Small intestine (tissue), 7 donors: ENCODE data around the gene XPA. TPM values are rescaled to one million over a fixed set of nuclear protein-coding genes. Genes with fewer than 3 reads are reported as not detected.

ENCODE experiments used
- DNase-seq, 2 donors: peaks; one replicate each; pipeline versions ENCODE4 v3.0.0 to v3.0.0-alpha.2; 2013
- FAIRE-seq: peaks from 2 replicates; lab custom pipeline; 2012; peaks lifted over from hg19 to GRCh38; lab: Jason Lieb, UNC
- H3K27ac ChIP-seq, 3 donors: one replicate each; pipeline ENCODE4 v1.5.1; 2013; ENCODE audit warnings: low read length in 2 of 3, mild to moderate bottlenecking in 2 of 3, control low read depth in 1 of 3, inconsistent platforms in 1 of 3, low read depth in 1 of 3, moderate library complexity in 1 of 3
- H3K27me3 ChIP-seq, 3 donors: one replicate each; pipeline ENCODE4 v1.6.1; 2013; ENCODE audit warnings: low read length in 3 of 3, inconsistent platforms in 1 of 3; ENCODE audit not compliant: control insufficient read depth in 3 of 3, insufficient read depth in 3 of 3
- H3K36me3 ChIP-seq, 3 donors: one replicate each; pipeline ENCODE4 v1.6.1; 2013; ENCODE audit warnings: low read length in 3 of 3, inconsistent platforms in 1 of 3, low read depth in 1 of 3, mild to moderate bottlenecking in 1 of 3, moderate library complexity in 1 of 3; ENCODE audit not compliant: control insufficient read depth in 3 of 3, insufficient read depth in 2 of 3
- H3K4me1 ChIP-seq, 3 donors: one replicate each; pipeline ENCODE4 v1.6.1; 2013; ENCODE audit warnings: low read length in 2 of 3, inconsistent platforms in 1 of 3, low read depth in 1 of 3, mild to moderate bottlenecking in 1 of 3, moderate library complexity in 1 of 3; ENCODE audit not compliant: control insufficient read depth in 3 of 3, insufficient read depth in 2 of 3
- H3K4me3 ChIP-seq, 3 donors: one replicate each; pipeline ENCODE4 v1.5.1; 2013; ENCODE audit warnings: low read length in 3 of 3, control low read depth in 1 of 3, inconsistent platforms in 1 of 3, low read depth in 1 of 3, mild to moderate bottlenecking in 1 of 3, moderate library complexity in 1 of 3
- H3K9me3 ChIP-seq, 2 donors: one replicate each; pipeline ENCODE4 v1.6.1; 2013; ENCODE audit warnings: low read depth in 1 of 2, low read length in 1 of 2; ENCODE audit not compliant: control insufficient read depth in 2 of 2, insufficient read depth in 1 of 2
- WGBS, 3 donors: extraction: QIAGEN DNeasy Blood & Tissue Kit; methylation state at CpG; one replicate each; pipeline ENCODE4 v1.1.7; 2013; 5-methylcytosine and 5-hydroxymethylcytosine counted together
- polyA plus RNA-seq, 4 donors: library from polyadenylated mRNA; stranded (reverse) in 3 of 4; unstranded in 1 of 4; fragments of 200-250 nt in 3 of 4; fragments of 120-200 nt in 1 of 4; gene quantifications; one replicate each; pipeline versions ENCODE4 v1.2.1 to v1.2.3, GENCODE V29; 2013
- donor health status: healthy with polysubstance abuse.
- donor health status: control.
- donor health status: control.
- donor health status: Bipolar disorder and iron deficiency.
- donor health status: healthy.

Gene XPA
- polyA plus RNA-seq, 4 donors: 15.4 to 24.4 (median 20.4) TPM

DNA sequence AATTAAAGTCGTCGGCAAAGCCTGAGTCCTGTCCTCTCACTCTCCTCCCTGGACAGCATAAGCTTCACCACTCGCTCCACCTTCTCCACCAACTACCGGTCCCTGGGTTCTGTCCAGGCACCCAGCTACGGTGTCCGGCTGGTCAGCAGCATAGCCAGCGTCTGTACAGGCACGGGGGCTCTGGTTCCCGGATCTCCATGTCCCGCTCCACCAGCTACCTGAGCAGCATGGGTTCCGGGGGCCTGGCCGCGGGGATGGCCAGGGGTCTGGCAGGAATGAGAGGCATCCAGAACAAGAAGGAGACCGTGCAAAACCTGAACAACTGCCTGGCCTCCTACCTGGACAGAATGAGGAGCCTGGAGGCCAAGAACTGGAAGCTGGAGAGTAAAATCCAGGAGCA, 1.7 kb upstream of the XPA start:
- H3K27ac ChIP-seq: no peak overlapping the region
- no peaks in the 10 kb centered on the region for H3K27me3 ChIP-seq
- H3K4me3 ChIP-seq: no peak overlapping the region
- H3K4me1 ChIP-seq: peaks cover 5 to 27% (median 13%) of the 10 kb centered on the region in 3 donors
- H3K9me3 ChIP-seq: no peaks in the 10 kb centered on the region
- no peak for FAIRE-seq
- WGBS, 3 donors: 94 to 98% (median 94%) methylated on average over 14 of the region's 14 CpGs
- H3K36me3 ChIP-seq: no peaks in the 10 kb centered on the region
- DNase-seq: no peak

DNA sequence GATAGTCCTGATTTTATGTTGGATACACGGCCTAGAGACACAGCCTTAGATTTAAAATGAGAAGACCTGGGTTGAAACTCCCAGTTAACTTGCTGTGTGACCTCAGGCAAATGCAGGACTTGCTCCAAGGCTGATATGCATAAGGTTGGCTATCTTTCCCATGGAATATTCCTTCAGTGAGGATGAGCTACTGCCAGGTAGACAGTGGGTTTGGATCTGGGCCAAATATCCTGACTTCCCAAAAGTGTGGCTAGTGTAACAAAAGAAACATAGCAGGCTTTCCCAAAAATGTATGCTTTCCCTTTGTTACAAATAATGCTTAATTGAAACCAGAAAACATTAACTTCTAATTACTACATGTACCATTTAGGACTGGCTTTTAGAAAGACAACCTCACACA, 697 bp upstream of the XPA start:
- no peak for FAIRE-seq
- H3K36me3 ChIP-seq: no peaks in the 10 kb centered on the region
- no peak overlapping the region for H3K4me3 ChIP-seq
- no peaks in the 10 kb centered on the region for H3K9me3 ChIP-seq
- H3K27ac ChIP-seq: peak overlapping the region in 2 of 3 donors; percentile 65 to 97
- 20 to 32% (median 28%) methylated on average over 1 of the region's 1 CpG for WGBS, 3 donors
- peaks cover 5 to 18% (median 13%) of the 10 kb centered on the region in 3 donors for H3K4me1 ChIP-seq
- no peaks in the 10 kb centered on the region for H3K27me3 ChIP-seq
- peak in 1 of 2 donors; percentile 9 for DNase-seq

DNA sequence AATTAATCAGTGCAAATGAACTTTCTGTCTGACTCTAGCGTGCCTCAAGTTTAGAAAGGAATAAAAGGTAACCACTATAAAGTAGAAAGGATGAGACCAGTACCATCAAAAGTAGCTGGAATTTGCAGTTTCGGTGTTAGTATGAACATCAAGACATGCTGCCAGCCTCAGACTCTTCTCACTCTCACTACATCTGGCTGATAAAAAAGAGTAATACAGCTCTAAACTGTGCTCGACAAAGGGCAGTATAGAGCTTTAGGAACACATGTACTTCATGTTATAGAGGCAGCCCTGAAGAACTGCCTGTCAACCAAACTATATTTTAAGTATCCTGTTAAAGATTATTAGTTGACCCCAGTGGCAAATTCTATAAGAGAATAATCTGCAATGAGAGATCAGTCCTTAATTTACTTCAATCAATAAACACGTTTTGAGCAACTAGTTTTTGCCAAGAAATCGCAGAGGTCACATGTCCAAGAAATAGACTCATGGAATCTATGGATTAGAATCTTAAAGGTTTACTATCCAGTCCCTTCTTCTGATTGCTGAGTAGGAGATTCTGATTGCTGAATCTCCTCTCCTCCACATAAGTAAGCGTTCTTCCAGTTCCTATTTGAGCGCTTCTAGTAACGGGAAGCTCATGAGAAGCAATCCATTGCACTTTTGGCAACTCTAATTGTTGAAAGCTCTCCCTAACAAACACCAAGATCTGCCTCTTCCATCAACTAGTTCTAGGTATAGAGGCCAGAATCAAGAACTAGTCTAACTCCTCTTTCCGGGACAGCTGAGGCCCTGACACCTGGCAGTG, 941 bp downstream of the XPA start:
- H3K4me1 ChIP-seq: peaks cover 5 to 16% (median 13%) of the 10 kb centered on the region in 3 donors
- DNase-seq: peak in 1 of 2 donors; percentile 15
- FAIRE-seq: no peak
- peaks cover 0 to 9% (median 0%) of the 10 kb centered on the region in 3 donors for H3K36me3 ChIP-seq
- H3K27ac ChIP-seq: peak overlapping the region; percentile 71 to 97 (median 78)
- no peaks in the 10 kb centered on the region for H3K9me3 ChIP-seq
- H3K27me3 ChIP-seq: no peaks in the 10 kb centered on the region
- 7 to 11% (median 8%) methylated on average over 9 of the region's 9 CpGs for WGBS, 3 donors
- peak overlapping the region; percentile 78 to 91 (median 83) for H3K4me3 ChIP-seq

DNA sequence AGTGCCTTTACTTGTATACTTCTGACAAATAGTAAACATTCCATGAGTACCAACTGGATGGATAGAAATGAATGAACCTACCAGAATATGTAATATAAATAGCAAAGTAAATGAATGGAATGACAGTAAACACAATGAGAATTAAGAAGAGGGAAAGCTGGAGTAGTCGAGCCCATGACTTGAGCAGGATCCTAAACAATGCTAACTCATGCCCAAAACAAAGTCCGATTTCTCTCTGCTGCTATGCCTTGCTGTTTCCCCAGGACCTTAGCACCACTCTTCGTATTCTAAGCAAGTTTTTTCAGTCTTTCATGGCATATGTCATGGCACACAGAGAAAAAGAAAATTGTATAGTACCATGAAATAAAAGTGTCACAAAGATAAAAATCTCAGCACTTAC, 1.8 kb downstream of the XPA start:
- peak overlapping the region in 2 of 3 donors; percentile 78 to 91 for H3K4me3 ChIP-seq
- FAIRE-seq: no peak

DNA sequence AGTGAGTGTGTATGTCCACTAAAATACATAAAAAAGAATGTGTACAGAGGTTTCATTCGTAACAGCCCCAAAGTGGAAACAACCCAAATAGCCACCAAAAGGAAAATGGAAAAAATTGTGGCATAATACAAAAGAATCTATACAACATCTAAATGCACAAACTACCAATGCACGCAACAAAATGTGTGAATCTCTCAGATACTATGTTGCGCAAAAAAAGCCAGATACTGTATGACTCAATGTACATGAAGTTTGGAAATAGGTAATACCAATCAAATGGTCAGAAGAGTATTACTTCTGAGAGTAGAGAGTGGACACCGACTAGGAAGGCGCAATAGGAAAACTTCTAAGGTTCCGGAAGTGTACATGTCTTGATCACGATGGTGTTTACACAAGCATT, 2.4 kb downstream of the XPA start:
- H3K27me3 ChIP-seq: no peaks in the 10 kb centered on the region
- FAIRE-seq (no peak), DNase-seq (no peak)
- H3K4me1 ChIP-seq: peaks cover 5 to 18% (median 13%) of the 10 kb centered on the region in 3 donors
- H3K9me3 ChIP-seq: no peaks in the 10 kb centered on the region
- 79 to 92% (median 85%) methylated on average over 7 of the region's 7 CpGs for WGBS, 3 donors
- H3K36me3 ChIP-seq: peaks cover 0 to 17% (median 0%) of the 10 kb centered on the region in 3 donors
- peak overlapping the region in 1 of 3 donors; percentile 37 for H3K4me3 ChIP-seq
- no peak overlapping the region for H3K27ac ChIP-seq

More for the DNA sequence above, 1.8 kb downstream of the XPA start:
- Histone ChIP-seq H3K4me1 (peaks cover 5 to 16% (median 13%) of the 10 kb centered on the region in 3 donors), H3K27ac (no peak overlapping the region), H3K27me3 (no peaks in the 10 kb centered on the region), H3K36me3 (peaks cover 0 to 12% (median 0%) of the 10 kb centered on the region in 3 donors), H3K9me3 (no peaks in the 10 kb centered on the region)
- peak in 1 of 2 donors; percentile 33 for DNase-seq
- 34 to 60% (median 45%) methylated on average over 3 of the region's 3 CpGs for WGBS, 3 donors

DNA sequence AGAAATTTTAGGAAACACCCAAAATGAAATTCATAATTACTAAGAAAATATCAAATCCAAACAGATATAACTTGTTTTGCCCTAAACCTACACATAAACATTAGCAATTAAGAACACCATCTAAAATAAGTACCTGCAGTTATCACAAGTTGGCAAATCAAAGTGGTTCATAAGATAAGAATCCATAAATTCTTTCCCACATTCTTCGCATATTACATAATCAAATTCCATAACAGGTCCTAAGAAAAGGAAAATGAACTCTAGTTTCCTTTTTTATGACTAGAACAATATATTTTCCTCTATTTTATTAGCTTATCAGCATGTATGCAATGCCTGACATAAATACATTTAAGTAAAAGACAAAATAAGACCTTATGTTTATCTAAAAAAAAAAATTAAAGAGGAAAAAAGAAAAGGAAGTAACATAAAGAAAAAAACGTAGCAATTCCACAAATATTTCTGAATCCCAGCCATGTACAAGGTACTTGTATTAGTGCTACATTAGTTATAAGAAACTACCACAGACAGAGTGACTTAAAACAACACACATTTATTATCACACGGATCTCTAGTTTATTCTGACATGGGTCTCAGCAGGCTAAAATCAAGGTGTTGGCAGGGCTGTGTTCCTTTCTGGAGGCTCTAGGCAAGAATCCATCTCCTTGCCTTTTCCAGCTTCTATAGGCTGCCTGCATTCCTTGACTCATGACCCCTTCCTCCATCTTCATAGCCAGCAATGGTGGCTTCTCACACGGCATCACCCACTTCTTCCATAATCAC, 7.5 kb downstream of the XPA start:
- no peak for FAIRE-seq
- peaks cover 0 to 28% (median 2%) of the 10 kb centered on the region in 3 donors for H3K36me3 ChIP-seq

DNA sequence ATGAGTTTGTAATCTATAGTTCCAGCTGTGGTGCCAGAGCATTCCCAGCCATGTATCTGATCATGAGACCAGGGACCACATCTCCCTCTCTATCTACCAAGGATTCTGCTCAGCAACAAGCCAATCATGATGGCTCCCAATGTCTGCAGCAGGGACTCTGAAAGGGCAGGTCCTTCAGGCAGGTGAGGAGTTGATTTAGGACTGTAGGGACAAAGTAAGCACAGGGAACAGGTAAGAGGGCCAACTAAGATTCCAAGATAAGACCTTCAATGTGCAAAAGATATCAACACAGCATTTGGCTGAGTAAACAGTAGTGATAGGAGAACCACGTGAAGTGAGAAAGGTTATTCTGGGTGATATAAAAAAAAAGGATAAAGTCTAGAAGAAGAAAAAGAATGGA, 8.5 kb downstream of the XPA start:
- FAIRE-seq (no peak), DNase-seq (peak; percentile 68 to 73)
- Histone ChIP-seq H3K4me3 (no peak overlapping the region), H3K4me1 (peaks cover 0 to 12% (median 3%) of the 10 kb centered on the region in 3 donors), H3K27ac (peak overlapping the region in 1 of 3 donors; percentile 24), H3K36me3 (peaks cover 2 to 30% (median 4%) of the 10 kb centered on the region in 3 donors), H3K9me3 (no peaks in the 10 kb centered on the region), H3K27me3 (no peaks in the 10 kb centered on the region)
- WGBS, 3 donors: 19 to 65% (median 27%) methylated on average over 1 of the region's 1 CpG

More for the DNA sequence above, 7.5 kb downstream of the XPA start:
- DNase-seq: peak; percentile 15 to 35
- Histone ChIP-seq H3K4me3 (no peak overlapping the region), H3K9me3 (no peaks in the 10 kb centered on the region), H3K27ac (no peak overlapping the region), H3K4me1 (peaks cover 4 to 15% (median 5%) of the 10 kb centered on the region in 3 donors), H3K27me3 (no peaks in the 10 kb centered on the region)
- WGBS, 3 donors: 46 to 59% (median 52%) methylated on average over 4 of the region's 4 CpGs

DNA sequence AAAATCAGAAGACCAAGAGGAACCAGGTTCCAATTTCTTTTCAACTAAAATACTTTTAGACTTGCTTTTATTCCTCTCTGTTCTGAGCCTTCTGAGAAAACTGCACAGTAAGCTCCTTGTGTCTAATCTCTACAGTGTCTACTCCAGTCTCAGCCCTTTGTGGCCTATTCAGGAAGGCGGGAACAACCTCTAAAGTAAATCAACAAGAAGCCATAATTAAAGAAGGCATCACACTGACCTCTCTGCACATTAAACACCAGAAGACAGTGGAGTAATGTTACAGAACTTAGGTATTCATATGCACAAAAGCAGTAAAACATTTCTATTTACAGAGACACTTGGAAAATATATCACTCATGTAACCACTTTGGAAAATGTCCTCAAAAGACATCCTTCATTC, 14.9 kb downstream of the XPA start:
- Histone ChIP-seq H3K27ac (no peak overlapping the region), H3K9me3 (no peaks in the 10 kb centered on the region), H3K36me3 (peaks cover 6 to 20% (median 12%) of the 10 kb centered on the region in 3 donors), H3K4me1 (no peaks in the 10 kb centered on the region), H3K4me3 (no peak overlapping the region), H3K27me3 (no peaks in the 10 kb centered on the region)
- FAIRE-seq: no peak
- 90 to 100% (median 91%) methylated on average over 1 of the region's 1 CpG for WGBS, 3 donors
- DNase-seq: no peak
